GM18505 (cell line): ENCODE data around the gene RAD51D.
A peak's percentile ranks its signal among the peaks of the same experiment; 100 is the strongest.
"Not testable (repeated sequence)": the region's sequence is repeated elsewhere in the genome, so short reads cannot be mapped to it uniquely, and the experiment has no call there.

Experiments
- ATAC-seq: cut with Tn5 transposase; IDR thresholded peaks from one replicate; pipeline ENCODE4 v1.9.1; 2021; ENCODE audit not compliant: unreplicated experiment
- POLR2A ChIP-seq: IDR thresholded peaks from 4 replicates; pipeline ENCODE4 v1.6.1; 2011; ENCODE audit warnings: borderline replicate concordance; ENCODE audit not compliant: insufficient read depth, insufficient read length; ENCODE audit errors: extremely low read depth

RAD51D gene

GRCh38 chr17:35119370-35120165 lies at the start of gene RAD51D:
RAD51D (minus strand) TSS chr17:35119860; CDS start chr17:35119613, 247 bp downstream.
- peak; percentile 85 for ATAC-seq
- peak; percentile 67 for TF ChIP-seq POLR2A

GRCh38 chr17:35167666-35168065 lies 48.0 kb upstream of the RAD51D start:
- no peak for ATAC-seq
- no peak for TF ChIP-seq POLR2A

GRCh38 chr17:35167046-35167445 lies 47.4 kb upstream of the RAD51D start:
- no peak for ATAC-seq

GRCh38 chr17:35166526-35166925 lies 46.9 kb upstream of the RAD51D start:
- no peak for ATAC-seq
- TF ChIP-seq POLR2A: no peak

More at GRCh38 chr17:35167046-35167445, 47.4 kb upstream of the RAD51D start:
- no peak for TF ChIP-seq POLR2A

- ATAC-seq: no peak
- TF ChIP-seq POLR2A: no peak
Observed at GRCh38 chr17:35164716-35165115, 45.1 kb upstream of the RAD51D start.

- ATAC-seq: no peak
- no peak for TF ChIP-seq POLR2A
Observed at GRCh38 chr17:35163886-35164285, 44.2 kb upstream of the RAD51D start.

GRCh38 chr17:35162755-35163154 lies 43.1 kb upstream of the RAD51D start:
- no peak for TF ChIP-seq POLR2A
- ATAC-seq: no peak

- TF ChIP-seq POLR2A: no peak
- ATAC-seq: no peak
Observed at GRCh38 chr17:35161281-35161761, 41.7 kb upstream of the RAD51D start.

- no peak for TF ChIP-seq POLR2A
- no peak for ATAC-seq
Observed at GRCh38 chr17:35160354-35161201, 40.9 kb upstream of the RAD51D start.

- no peak for TF ChIP-seq POLR2A
- ATAC-seq: no peak
Observed at GRCh38 chr17:35159940-35160339, 40.3 kb upstream of the RAD51D start.

- no peak for TF ChIP-seq POLR2A
- no peak for ATAC-seq
Observed at GRCh38 chr17:35155246-35155645, 35.6 kb upstream of the RAD51D start.

- no peak for ATAC-seq
- no peak for TF ChIP-seq POLR2A
Observed at GRCh38 chr17:35154196-35155165, 34.8 kb upstream of the RAD51D start.

GRCh38 chr17:35152421-35153140 lies 32.9 kb upstream of the RAD51D start:
- no peak for TF ChIP-seq POLR2A
- no peak for ATAC-seq

GRCh38 chr17:35151080-35151479 lies 31.4 kb upstream of the RAD51D start:
- not testable (repeated sequence) for ATAC-seq
